HG02870 (cell line): ENCODE data around the gene HPS5.
"Not testable (repeated sequence)": the region's sequence is repeated elsewhere in the genome, so short reads cannot be mapped to it uniquely, and the experiment has no call there.

ENCODE experiments used
- ATAC-seq: cut with Tn5 transposase; IDR thresholded peaks from one replicate; pipeline ENCODE4 v1.9.1; 2021; ENCODE audit warnings: mild to moderate bottlenecking, moderate library complexity; ENCODE audit not compliant: unreplicated experiment

HPS5 gene, protein sequence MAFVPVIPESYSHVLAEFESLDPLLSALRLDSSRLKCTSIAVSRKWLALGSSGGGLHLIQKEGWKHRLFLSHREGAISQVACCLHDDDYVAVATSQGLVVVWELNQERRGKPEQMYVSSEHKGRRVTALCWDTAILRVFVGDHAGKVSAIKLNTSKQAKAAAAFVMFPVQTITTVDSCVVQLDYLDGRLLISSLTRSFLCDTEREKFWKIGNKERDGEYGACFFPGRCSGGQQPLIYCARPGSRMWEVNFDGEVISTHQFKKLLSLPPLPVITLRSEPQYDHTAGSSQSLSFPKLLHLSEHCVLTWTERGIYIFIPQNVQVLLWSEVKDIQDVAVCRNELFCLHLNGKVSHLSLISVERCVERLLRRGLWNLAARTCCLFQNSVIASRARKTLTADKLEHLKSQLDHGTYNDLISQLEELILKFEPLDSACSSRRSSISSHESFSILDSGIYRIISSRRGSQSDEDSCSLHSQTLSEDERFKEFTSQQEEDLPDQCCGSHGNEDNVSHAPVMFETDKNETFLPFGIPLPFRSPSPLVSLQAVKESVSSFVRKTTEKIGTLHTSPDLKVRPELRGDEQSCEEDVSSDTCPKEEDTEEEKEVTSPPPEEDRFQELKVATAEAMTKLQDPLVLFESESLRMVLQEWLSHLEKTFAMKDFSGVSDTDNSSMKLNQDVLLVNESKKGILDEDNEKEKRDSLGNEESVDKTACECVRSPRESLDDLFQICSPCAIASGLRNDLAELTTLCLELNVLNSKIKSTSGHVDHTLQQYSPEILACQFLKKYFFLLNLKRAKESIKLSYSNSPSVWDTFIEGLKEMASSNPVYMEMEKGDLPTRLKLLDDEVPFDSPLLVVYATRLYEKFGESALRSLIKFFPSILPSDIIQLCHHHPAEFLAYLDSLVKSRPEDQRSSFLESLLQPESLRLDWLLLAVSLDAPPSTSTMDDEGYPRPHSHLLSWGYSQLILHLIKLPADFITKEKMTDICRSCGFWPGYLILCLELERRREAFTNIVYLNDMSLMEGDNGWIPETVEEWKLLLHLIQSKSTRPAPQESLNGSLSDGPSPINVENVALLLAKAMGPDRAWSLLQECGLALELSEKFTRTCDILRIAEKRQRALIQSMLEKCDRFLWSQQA

DNA sequence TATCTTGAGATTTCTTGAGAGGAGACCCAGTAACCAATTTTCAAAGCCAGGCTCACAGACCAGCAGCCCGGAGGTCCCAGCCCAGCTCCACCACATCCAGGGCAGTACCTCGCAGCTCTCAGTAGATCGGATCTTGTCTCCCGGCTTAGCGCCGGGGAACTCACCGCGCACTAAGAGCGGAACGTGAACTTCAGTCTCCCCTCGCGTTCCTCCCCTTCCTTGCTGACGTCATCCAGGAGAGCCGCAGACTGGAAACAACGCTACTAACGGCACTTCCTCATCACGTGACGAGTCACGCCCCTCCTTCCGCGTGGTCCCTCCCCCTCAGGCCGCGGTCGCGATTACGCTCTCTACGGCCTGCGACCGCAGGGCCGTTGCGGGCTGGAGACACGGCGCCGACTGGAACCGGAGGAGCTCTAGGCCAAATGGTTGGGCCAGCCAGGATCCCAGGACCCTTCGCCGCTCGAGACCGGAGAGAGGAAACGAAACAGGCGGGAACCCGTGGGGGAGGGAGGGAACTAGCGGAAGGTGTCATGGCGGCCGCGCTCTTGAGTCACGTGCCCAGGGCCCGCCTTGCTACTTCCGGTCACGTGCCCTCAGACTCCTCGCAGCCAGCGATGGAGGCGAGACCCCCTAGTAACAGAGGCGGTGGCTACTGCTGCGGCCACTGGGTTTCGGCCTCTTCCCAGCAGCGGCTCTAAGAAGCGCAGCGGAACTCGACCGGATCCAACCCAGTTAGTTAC is at the start of gene HPS5, which contains the start of gene GTF2H1:
HPS5 (minus strand) TSS at position 172 of the 743 bp plus-strand sequence. CDS start 4,282 bp downstream, outside the sequence.
GTF2H1 (plus strand) TSS at position 599 of the 743 bp plus-strand sequence. CDS start 10,508 bp downstream, outside the sequence.
- peak; percentile 84 for ATAC-seq

DNA sequence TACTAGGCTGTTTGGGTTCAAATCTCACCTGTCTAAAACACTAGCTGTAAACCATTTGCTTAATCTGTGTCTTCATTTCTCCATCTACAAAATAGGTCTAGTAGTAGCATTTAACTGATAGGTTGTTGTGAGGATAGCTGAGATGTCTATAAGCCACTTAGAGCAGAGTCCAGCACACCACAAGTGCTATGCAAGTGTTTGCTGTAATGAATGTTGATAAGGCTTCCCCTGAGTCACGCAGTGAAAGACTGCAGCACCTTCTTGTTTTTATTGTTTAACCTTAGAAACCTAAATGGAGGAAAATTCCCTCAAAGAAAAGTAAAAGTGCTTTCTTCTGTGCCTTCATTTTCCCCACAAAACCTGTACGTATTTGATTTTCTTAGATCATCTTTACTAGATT is 49.3 kb upstream of the HPS5 start:
- no peak for ATAC-seq

DNA sequence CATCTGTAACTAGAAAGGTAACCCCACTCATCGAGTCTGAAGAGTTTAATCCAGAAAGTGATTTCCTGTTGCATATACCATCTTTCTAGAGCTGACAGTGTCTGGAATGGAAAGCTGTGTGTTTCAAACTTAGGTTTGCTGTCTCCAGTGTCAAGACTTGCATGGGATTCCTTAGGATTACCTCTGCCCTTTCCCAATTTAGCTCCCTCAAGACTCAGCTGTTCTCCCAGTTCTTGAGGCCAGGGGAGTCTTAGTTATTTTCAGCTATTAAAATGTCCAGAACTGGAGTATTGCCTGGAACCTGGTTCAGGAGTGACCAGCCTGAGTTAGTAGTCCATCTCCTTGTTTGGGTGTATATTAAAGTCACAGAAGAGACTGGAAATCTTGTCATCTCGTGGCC is 47.5 kb upstream of the HPS5 start:
- no peak for ATAC-seq

DNA sequence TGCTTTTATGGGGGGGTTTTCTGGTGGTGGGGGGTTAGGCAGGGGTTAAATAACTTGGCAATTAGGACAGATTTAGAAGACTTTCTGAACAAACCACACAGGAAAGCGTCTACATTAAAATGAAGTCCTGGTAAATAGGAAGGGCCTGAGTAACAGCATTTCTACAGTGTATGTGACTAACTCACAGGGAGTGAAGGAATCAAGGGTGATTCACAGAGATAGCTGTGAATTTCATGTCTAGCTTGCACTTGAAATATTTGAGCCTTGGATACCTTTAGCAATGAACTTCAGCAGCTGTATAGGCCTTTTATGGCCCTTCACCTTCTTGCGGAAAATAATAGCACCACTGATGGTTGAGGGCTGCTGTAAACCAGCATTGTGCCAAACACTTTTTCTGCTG is 46.3 kb upstream of the HPS5 start:
- no peak for ATAC-seq

DNA sequence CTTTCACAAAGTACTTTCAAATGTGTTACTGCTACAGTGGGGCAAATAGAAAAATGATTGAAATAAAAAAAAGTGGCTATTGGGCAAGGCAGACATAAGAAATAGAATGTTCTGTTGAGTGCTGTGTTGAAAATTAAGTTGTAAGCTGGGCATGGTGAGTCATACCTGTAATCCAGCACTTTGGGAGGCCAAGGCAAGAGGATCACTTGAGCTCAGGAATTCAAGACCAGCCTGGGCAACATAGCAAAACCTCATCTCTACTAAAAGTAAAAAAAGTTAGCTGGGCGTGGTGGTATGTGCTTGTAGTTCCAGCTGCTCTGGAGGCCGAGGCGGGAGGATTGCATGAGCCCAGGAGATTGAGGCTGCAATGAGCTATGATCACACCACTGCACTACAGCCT is 45.5 kb upstream of the HPS5 start:
- no peak for ATAC-seq

DNA sequence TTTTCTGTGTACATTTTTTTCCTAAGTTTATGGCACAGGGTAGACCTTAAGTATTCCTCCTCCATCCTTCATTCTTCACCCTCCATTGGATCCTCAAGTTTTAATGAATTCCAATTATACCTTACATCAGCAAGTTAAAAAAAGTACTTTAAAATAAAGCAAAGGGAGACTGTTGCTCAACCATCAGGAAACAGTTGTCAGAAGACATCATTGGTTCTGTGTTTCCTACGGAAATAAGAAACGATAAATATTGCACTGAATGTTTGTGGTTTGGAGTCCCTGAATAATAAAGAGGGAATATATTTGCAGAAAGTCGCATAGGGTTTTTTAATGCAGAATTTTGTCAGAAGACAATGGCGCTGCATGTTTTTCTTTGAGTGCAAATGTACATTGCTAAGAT is 44.3 kb upstream of the HPS5 start:
- ATAC-seq, result no peak

DNA sequence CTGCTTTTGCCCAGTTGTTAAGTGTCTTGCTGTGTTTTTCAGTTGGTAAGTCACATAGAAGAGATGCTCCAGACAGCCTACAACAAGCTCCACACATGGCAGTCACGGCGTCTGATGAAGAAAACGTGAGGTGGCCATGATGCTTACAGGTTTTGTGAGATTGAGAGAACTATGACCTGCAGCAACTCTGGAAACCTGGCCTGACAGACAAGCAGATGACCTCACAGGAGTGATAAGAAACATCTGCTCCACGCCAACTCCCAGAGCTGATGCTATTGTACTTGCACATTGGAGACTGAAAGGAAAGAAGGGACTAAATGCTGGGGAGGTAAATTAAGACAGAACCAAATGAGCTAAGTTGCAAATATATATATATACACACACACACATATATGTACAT is 43.8 kb upstream of the HPS5 start:
- ATAC-seq, result no peak

DNA sequence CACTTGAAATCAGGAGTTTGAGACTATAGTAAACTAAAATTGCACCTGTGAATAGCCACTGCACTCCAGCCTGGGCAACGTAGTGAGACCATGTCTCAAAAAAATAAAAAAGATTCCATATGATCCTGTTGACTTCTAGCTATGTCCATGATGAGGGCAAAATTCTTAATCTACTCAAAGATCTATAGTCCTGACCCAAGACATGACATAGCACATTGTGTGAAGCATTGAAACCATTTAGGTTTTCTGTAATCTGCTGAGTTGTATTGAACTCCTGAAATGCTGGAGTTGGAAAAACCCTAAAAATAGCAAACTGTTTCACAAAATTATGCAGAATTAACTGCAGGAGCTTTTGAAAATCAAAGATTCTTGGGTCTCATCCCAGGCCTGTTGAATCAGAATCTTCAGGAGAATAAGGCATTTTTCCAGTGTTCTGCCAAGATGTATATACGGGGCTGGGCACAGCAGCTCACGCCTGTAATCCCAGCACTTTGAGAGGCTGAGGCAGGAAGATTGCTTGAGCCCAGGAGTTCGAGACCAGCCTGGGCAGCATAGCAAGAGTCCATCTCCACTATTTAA is 42.6 kb upstream of the HPS5 start:
- ATAC-seq, result no peak

DNA sequence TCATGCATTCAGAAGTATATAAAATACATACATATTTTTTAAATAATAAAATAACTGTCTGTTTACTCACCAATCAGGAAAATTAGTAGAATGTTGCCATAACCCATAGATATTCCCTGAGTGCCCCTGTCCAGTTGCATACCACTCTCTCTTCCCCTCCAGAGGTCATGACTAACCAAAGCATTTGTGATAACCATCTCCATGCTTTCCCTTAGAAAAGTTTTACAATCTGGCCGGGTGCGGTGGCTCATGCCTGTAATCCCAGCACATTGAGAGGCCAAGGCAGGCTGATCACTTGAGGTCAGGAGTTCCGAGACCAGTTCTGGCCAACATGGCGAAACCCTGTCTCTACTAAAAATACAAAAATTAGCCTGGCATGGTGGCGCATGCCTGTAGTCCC is 39.2 kb upstream of the HPS5 start:
- no peak for ATAC-seq

DNA sequence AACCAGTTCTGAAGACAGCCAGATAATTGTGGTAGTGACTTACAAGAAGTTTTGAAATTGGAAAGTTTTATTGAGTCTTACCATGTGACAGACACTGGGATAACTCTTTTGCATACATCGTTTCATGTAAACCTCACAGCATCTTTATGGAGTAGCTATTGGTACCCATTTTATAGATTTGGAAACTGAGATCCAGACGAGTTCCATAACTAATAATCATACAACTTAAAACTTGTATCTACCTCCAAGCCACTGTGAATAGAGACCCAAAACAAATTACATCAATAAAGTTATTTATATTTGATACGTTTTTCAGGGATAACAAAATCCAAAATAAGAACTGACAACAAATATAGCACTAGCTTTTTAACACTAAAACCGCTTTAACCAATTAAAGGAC is 36.7 kb upstream of the HPS5 start:
- ATAC-seq, result no peak

DNA sequence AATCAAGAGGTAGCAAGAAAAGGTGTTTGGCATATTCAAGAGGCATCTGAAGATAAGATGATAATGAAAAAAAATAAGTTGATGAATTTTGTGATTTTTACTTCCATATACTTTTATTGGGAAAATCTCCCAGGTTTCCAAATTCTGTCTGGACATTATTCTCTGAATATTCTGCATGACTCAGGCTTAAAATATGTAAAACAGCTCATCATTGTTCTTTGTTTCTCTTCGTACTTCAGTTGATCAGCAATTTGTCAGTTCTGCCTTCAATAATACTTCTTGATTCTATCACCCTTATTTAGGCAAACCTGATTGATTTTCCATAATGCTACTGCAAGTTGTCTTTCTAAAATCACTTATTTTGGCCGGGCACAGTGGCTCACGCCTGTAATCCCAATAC is 30.6 kb upstream of the HPS5 start:
- ATAC-seq, result no peak

DNA sequence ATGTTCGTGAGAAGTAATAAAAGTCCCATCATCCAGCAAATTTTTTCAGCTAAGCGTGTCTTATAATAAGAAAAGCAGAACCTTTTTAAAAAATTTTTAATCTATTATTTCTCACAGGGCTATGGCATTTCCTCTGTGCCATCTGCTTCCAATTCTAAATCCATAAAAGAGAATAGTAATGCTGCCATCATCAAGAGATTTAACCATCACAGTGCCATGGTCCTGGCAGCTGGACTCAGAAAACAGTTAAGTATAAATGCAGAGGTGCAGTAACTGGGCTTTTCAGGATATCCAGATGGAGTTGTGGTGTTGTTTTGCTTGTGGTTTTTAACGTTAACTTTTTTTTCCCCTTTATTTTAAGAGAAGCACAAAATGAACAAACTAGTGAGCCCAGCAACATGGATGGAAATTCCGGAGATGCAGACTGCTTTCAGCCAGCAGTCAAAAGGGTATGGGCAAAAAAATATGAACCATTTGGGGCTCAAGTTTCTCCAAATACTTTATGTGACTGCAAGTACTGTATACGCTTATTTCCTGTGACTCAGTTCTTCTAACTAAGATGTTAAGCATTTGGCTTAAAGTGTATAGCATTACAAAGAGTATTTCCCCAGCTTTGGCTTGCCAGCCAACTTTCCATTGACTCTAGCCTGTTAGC is 25.7 kb upstream of the HPS5 start:
- no peak for ATAC-seq

DNA sequence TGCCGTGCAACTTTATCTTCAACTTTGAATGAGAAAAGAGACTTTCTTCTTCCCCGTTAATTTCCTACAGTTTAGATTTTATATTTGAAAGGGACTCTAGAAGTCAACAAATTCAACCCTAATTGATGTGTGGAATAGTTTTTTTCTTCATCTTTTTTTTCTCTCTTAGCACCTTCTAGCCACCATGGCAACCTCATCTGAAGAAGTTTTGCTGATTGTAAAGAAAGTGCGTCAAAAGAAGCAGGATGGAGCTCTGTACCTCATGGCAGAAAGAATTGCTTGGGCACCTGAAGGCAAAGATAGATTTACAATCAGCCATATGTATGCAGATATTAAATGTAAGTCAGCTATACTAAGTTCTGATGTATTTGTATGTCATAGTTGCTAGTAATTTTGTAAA is 11.0 kb upstream of the HPS5 start:
- no peak for ATAC-seq

DNA sequence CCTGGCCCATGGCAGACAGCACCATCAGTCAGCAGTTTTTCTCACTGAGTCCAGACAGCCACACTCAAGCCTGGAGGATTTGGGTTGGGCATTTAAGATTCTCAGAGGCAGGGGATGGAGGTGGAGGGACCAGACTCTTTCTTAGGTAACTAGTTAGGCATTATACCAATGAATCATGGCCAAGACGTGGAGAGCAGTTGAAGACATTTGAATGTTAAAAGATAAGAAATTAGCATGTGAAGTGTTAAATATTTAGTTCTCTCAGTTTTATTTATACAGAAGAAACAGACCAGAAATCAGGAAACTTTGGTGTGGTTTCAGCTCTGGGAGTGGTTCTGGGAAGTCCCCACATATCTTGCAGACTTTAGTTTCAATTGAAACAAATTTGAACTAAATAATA is 10.4 kb upstream of the HPS5 start:
- ATAC-seq, result no peak

DNA sequence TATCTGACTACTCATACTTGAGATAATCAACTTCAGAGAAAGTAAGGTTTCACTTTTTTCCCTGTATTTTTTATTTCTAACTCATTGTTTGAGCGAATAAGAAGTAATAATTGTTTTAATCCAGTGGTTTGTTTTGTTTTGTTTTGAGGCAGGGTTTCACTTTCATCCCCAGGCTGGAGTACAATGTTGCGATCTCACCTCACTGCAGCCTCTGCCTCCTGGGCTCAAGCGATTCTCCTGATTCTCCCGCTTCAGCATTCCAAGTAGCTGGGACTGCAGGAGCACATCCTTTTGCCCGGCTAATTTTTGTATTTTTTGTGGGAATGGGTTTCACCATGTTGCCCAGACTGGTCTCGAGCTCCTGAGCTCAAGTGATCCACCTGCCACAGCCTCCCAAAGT is 9.0 kb upstream of the HPS5 start:
- no peak for ATAC-seq

DNA sequence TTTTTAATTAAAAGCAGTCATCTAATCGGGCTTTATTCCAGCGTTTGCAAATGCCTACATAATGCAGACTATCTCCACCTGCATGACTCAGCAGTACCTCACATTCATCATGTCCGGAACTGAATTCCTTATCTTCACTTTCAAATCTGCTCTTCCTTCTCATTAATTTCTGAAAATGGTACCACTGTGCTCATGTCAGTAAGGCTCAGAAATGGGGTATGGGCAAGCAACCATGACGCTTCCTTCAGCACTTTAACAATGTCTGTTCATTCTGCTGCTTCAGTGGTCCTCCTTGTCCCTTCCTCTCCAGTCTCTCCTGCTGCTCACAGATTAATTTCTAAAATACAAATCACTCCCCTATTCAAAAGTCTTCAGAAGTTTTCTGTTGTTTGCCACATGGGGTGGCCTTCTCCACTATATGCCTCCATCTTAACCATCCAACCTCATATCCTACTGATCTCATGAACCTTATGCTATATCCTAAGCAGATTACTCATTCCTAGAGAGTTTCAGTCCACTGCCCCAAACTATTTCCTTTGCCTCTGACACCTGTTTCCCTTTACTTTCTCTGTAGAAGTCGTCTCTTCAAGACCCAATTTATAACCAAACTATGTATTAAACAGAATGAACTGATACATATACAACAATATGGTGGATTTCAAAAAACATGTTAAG is 7.4 kb upstream of the HPS5 start:
- peak; percentile 66 for ATAC-seq

DNA sequence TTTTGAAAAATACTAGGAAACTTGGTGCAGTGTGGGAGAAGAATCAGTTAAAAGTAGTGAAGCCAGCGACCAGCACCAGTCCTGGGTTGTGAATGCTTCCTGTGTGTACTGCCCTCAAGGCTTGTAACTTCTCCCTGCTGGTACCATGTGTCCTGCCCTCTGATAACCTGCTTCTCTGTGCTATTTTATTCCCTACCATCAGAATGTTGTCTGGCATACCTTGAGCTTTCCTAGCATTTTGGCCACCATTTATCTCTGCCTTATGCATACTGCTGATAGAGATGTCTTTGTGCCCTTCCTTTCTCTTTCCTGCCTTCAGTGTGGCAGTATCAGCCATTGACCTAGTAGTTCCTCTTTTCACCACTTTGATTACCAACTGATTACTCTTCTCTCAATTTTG is 2.4 kb upstream of the HPS5 start:
- no peak for ATAC-seq

DNA sequence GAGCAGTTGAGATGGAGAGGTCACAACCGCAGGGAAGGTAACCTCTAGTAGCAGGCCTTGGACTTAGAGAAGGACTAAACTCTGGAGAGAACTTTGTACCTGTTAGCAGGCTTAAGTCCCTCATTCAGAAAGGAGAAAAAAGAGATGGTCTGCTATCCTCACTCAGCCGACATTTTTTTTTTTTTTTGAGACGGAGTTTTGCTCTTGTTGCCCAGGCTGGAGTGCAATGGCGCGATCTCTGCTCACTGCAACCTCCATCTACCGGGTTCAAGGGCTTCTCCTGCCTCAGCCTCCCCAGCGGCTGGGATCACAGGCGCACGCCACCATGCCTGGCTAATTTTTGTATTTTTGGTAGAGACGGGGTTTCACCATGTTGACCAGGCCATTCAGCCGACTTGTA is 1.9 kb upstream of the HPS5 start:
- ATAC-seq, result not testable (repeated sequence)

DNA sequence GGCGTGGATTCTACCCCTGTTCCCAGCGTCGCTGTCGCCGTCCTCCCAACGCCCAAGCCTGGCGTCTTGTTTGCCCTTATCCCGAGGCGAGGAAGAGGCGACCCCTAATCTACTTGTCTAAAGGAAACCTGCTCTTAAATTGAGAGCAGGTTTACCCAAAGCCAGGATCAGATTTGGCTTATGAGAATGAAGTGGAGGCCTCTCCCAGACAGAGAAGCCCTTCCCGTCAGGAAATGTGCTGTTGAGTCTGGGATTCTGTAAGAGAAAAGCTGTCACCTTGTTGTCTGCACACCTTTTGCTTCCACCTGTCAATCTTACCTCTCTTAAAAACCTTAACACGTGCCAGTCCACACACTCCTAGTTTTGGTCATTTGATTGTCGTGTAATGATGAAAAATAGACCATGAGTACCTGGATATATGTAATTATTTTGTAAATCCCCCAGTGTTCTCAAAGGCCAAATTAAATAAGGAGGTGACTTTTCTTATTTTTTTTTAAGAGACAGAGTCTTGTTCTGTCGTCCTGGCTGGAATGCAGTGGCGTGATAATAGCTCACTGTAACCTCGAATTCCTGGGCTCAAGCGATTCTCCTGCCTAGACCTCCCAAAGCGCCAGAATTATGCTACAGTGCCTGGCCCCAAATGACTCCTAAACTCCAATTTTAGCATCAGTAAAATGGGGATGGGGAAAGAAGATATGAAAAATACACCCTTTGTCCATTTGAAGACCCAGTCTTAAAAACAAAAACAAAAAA is 1.1 kb upstream of the HPS5 start:
- ATAC-seq, result no peak
